OCI-M1 (cell line): ENCODE data around the gene ADPRS.

Experiments used
- DNase-seq: peaks from one replicate; lab custom pipeline; 2025; lab: John Stamatoyannopoulos, UW

The ADPRS gene

DNA sequence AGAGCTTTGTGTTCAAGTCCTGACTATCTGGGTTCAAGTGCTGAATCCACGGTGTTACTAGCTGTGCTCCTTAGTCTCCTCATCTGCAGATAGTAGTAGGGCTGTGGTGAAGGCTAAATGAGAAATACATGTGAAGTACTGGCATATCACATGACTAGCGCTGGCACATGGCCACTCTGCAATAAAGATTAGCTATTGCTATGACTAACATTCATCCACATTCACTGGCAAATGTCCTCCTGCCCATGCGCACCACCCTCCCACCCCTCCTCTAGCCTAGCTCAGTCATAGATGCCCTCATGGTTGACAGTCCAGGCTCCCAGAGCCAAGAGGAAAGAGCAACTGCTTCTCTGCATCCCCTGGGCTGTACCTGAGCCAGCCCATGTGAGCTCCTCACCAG, 44.8 kb downstream of the ADPRS start:
- peak; percentile 75 for DNase-seq

DNA sequence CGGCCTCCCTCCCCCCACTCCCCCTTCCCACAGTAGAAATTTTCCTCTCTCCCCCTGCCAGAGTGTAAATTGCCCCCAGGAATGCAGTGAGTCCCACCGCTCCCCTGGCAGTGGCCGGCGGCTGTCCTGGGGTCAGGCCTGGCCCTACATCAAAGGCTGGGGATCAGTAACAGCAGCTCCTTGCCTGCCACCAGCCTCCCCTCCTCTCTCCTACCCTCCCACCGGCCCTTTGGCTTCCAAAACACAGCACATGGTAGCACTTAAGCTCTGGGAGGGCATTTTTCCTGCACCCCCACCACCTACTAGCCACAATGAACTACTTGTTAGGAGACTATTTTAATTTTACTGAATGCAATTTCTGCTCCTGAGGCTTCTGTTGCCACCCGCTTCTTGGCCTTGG, 45.3 kb downstream of the ADPRS start:
- DNase-seq = no peak

DNA sequence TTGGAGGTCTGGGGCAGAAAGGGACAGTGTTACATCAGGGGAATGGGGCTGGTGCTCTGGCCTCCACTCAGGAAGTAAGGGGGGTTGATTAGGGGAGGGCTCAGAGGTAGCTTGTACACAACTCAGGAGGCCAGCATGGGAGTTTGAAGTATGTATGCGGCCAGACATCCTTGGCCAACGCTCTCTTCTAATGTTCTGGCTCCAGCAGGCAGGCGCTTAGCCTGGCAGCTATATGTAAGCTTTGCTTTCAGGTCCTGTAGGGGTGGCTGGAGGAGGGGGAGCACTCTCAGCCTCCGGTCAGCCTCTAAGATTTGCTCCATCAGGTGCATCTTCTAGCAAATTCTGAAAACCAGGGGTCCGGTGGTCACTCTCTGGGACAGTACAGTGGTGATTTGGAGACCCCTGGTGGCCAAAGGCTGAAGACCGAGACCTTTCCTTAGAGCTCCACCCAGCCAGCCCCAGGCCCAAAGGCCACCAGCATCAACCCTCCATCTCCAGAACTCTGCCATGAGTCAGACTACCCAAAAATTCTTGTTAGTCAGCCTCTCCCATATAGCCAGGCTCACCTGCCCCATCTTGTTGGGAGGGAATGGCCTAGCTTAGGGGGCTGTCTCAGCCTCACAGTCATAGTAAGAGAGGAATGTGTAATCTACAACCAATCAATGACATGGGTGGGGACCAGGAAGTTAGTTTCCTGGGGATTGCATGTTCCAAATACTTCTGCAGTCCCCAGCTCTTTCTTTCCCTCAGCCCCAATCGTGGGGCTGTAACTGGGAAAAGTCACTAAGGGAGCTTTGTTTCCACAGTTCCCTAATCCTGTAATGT, 46.0 kb downstream of the ADPRS start:
- DNase-seq = peak; percentile 79

DNA sequence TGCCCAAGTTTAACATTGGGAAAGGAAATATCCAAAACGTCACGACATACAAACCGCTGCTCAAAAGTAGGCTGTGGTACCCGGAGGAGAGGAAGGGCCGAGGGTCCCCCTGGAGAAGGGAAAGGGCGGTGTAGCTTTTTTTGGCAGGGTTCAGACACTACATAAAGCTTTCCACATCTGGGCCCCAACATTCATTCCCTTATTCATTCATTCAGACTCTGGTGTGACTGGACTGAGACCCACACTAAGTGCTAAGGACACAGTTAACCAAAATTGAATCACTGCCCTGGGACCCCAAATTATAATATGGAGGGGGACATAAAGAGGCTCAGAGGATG, 46.6 kb downstream of the ADPRS start:
- no peak for DNase-seq

DNA sequence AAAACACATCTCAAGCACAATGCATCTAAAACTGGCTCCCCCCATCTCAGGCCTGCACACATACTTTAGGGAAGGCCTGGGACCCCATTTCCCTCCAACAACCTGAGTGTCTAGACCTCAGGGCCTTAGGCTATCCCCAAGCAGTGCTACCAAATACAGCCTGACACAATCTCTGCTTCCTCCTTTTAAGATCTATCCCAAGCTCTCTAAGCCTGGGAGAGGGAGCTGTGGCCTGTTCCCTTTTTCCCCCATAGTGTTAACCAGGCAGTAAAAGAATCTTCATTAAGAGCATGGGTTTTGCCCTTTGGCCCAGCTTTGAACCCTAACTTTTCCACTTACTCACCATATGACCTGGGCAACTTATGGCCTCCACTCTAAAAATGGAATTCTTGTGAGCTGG, 47.1 kb downstream of the ADPRS start:
- DNase-seq = no peak

DNA sequence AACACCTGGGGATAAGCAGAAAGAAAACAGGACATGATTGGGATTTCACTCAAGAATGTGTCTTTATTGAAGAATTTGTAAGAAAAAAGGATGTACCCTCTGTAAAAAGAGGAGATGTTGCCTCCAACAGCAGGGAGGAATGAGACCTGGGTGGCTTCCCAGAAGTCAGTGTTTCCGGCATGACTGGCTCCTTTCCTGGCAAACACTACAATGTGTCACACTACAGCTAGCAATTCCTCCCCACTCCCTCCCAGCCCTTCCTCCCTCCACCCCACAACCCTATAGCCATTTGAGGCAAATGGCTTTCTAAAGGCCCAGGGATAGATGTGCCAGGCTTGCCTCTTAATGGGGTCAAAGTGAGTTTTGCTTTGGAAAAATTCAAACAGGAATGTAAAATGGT, 47.8 kb downstream of the ADPRS start:
- no peak for DNase-seq

DNA sequence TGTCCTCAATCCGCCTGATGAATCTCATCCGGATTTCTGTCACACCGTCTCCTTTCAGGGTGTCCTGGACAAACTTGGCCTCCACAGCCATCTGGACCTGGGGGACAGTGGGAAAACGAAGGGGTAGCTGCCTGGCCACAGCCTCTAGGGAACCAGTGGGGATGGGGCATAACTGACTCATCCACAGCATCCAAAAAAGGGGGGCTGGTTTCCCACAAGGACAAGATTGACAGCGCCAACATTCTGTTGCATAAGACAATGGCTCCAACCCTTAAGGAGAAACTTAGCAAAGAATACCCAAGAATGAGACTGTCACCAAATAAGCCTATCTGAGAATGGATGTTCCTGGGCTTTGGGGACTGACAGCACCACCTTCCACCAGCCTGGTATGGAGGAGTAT, 48.5 kb downstream of the ADPRS start:
- DNase-seq = no peak

DNA sequence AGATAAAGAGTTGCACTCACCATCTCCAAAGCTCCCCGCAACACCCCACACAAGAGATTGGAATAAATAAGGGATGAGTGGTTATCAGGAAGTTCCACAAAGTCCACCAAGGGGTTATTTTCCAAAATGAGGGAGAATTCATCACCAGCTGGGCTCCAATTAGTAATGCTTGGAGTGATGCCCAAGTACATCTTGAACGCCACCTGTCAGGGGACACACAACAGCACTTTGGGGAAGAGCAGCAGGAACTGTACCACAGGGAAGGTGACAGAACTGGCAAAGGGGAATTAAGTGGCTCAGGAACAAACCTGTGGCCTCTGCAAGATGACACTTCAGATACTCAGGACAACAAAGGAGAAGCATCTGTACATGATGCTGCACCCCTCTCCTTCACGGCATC, 49.1 kb downstream of the ADPRS start:
- no peak for DNase-seq

DNA sequence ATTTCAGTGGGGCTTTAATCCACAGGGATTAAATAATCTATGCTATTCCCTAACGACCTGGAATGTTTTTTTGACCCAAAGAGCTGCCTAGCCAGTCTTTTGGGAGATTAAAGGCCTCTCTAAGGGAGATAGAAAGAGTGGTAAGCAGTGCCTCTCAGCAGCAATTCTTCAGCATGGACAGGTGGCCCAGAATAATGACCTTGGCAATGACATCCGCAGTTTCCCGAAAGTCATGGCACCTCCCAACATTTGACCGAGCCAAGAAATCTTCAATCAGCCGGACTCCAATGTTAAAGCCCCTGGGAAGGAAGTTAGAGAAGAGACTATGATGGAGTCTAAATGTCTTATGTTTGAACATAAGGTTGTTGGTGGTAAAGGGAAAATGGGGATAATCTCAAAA, 50.8 kb downstream of the ADPRS start:
- no peak for DNase-seq

DNA sequence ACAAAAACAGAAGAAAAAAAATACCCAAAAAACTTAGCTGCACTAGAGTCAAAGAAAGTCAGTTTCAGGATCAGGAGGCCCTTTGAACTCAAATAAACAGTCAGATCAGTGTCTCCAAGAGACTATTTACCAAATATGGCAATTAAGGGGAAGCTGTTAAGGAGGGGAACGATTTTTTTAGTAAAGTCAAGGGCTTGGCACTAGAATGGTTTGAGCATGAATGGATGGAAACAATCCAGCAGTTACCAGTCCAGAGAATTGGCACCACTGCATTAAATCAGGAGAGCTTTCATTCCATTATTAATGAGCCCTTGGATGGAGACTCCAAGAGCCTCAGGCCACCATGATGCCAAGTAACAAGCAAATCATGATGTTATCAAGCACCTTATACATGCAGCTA, 53.4 kb downstream of the ADPRS start:
- no peak for DNase-seq

DNA sequence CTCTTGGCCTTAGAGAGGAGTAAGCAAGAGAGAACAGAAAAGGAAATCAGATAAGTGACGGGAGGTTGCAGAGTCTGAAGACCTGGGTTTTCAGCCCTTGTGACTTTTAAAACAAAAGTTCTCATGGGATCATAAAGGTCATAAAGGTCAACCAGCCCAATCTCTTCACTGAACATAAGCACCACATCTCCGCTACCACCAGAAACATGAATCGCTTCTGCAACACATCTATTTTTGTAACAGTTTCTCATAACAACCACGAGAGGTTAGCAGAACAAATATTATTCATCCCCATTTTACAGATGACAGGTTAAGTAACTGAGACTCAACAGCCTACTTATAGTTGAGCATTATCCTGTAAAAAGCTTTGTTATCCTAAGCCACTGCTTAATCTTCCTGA, 54.7 kb downstream of the ADPRS start:
- DNase-seq = no peak
